HCT116 (cell line): ENCODE results near the gene PGS1. TPM values are rescaled to one million over a fixed set of nuclear protein-coding genes. Genes with fewer than 3 reads are reported as not detected.

ENCODE experiments used
- ATAC-seq: fragments of 200-7000 bp; cut with Tn5 transposase; 2 replicates; pipeline ENCODE4 v1.9.1; 2020; ENCODE audit warnings: mild to moderate bottlenecking, moderate library complexity
- BruUV-seq: library from RNA; stranded (reverse); fragments of 400-500 nt; replicated peaks from 2 replicates; lab custom pipeline; 2021; lab: Mats Ljungman, UMichigan
- CTCF ChIA-PET: fragments of 300-600 bp; sonication (Branson Sonifier 250); formaldehyde crosslinking; loops from one replicate; lab custom pipeline; 2021; ENCODE audit warnings: antibody characterized with exemption; lab: Charles Lee
- POLR2A ChIA-PET: fragments of 300-600, 350-600 bp; sonication (Branson Sonifier 250); formaldehyde crosslinking; loops from one replicate; lab custom pipeline; 2021; ENCODE audit warnings: antibody characterized with exemption; lab: Charles Lee
- RAD21 ChIA-PET, 2 experiments: fragments of 300-600 bp; sonication (Branson Sonifier 250); formaldehyde crosslinking; loops; one replicate each; lab custom pipeline; 2023; ENCODE audit warnings: low total read pairs in 2 of 2; ENCODE audit not compliant: uncharacterized antibody in 2 of 2, unreplicated experiment in 2 of 2, low non-redundant PET in 1 of 2; lab: Charles Lee
- DNase-seq: peaks from one replicate; pipeline ENCODE4 v3.0.0-alpha.2; 2010; ENCODE audit warnings: low read depth, low spot score
- H2AFZ ChIP-seq: fragments of 200-600 bp; shearing (Covaris generic), sonication (generic); 2 replicates; pipeline ENCODE4 v1.6.1; 2017; ENCODE audit warnings: low read depth, mixed run types, mixed read lengths, antibody characterized with exemption, low read length; ENCODE audit not compliant: poor library complexity, severe bottlenecking
- H3K27ac ChIP-seq: 2 replicates; pipeline ENCODE4 v1.5.1; 2012; ENCODE audit warnings: low read depth, low read length
- H3K27me3 ChIP-seq: fragments of 200-600 bp; sonication (generic); 2 replicates; pipeline ENCODE4 v1.6.1; 2016; ENCODE audit warnings: mixed run types, low read length, mixed read lengths; ENCODE audit not compliant: insufficient read depth
- H3K36me3 ChIP-seq, 2 experiments: fragments of 200-500 bp in 1 of 2; fragments of 200-600 bp in 1 of 2; sonication (Bioruptor generic) in 1 of 2; sonication (generic) in 1 of 2; 2 replicates each; pipeline versions ENCODE4 v1.5.1 to v1.6.1; 2014 to 2016; ENCODE audit warnings: low read length in 2 of 2, inconsistent platforms in 1 of 2, mixed read lengths in 1 of 2, mixed run types in 1 of 2; ENCODE audit not compliant: insufficient read depth in 2 of 2, control insufficient read depth in 1 of 2
- H3K4me1 ChIP-seq, 2 experiments: fragments of 200-600 bp in 1 of 2; sonication (generic) in 1 of 2; 2 replicates each; pipeline versions ENCODE4 v1.5.1 to v1.6.1; 2012 to 2017; ENCODE audit warnings: low read length in 2 of 2, inconsistent platforms in 1 of 2, mild to moderate bottlenecking in 1 of 2, mixed read lengths in 1 of 2, mixed run types in 1 of 2, moderate library complexity in 1 of 2; ENCODE audit not compliant: insufficient read depth in 2 of 2, control insufficient read depth in 1 of 2
- H3K4me2 ChIP-seq: fragments of 200-600 bp; sonication (generic); 2 replicates; pipeline ENCODE4 v1.6.1; 2017; ENCODE audit warnings: mixed run types, low read length, mixed read lengths
- H3K4me3 ChIP-seq, 2 experiments: fragments of 200-600 bp in 1 of 2; sonication (generic) in 1 of 2; replicated peaks in 1 of 2; 2 replicates each; pipeline ENCODE4 v1.5.1; 2011 to 2016; ENCODE audit warnings: low read length in 2 of 2, control low read depth in 1 of 2, low read depth in 1 of 2, mild to moderate bottlenecking in 1 of 2, mixed read lengths in 1 of 2, mixed run types in 1 of 2
- H3K79me2 ChIP-seq: fragments of 200-600 bp; sonication (generic); 2 replicates; pipeline ENCODE4 v1.6.1; 2017; ENCODE audit warnings: mild to moderate bottlenecking, mixed run types, low read length, moderate library complexity, mixed read lengths; ENCODE audit not compliant: insufficient read depth
- H3K9ac ChIP-seq: fragments of 200-600 bp; sonication (generic); 2 replicates; pipeline ENCODE4 v1.6.1; 2016; ENCODE audit warnings: low read length, mixed read lengths
- H3K9me2 ChIP-seq: fragments of 200-600 bp; sonication (generic), shearing (Covaris generic); 2 replicates; pipeline ENCODE4 v1.6.1; 2017; ENCODE audit warnings: mixed run types, mild to moderate bottlenecking, moderate library complexity; ENCODE audit not compliant: insufficient read depth
- H3K9me3 ChIP-seq, 2 experiments: fragments of 200-500 bp in 1 of 2; fragments of 200-600 bp in 1 of 2; sonication (Bioruptor generic) in 1 of 2; sonication (generic) in 1 of 2; 2 replicates each; pipeline ENCODE4 v1.6.1; 2014 to 2017; ENCODE audit warnings: low read length in 2 of 2, mixed read lengths in 2 of 2, inconsistent platforms in 1 of 2, low read depth in 1 of 2, mild to moderate bottlenecking in 1 of 2, mixed run types in 1 of 2, moderate library complexity in 1 of 2; ENCODE audit not compliant: control insufficient read depth in 1 of 2, insufficient read depth in 1 of 2
- H4K20me1 ChIP-seq: fragments of 200-600 bp; sonication (generic), shearing (Covaris generic); 2 replicates; pipeline ENCODE4 v1.6.1; 2017; ENCODE audit warnings: mixed run types, mild to moderate bottlenecking, moderate library complexity; ENCODE audit not compliant: insufficient read depth
- CEBPB ChIP-seq: IDR thresholded peaks from 2 replicates; pipeline ENCODE4 v1.6.1; 2012; ENCODE audit warnings: low read depth
- ELF1 ChIP-seq: IDR thresholded peaks from 2 replicates; pipeline ENCODE4 v1.6.1; 2012; ENCODE audit warnings: low read depth, borderline replicate concordance
- EZH2 ChIP-seq: fragments of 200-600 bp; sonication (generic); IDR thresholded peaks from 2 replicates; pipeline ENCODE4 v1.6.1; 2017; ENCODE audit warnings: antibody characterized with exemption, mixed run types
- EZH2phosphoT487 ChIP-seq: fragments of 200-600 bp; IDR thresholded peaks from 2 replicates; pipeline ENCODE4 v1.6.1; 2018; ENCODE audit warnings: antibody characterized with exemption, borderline replicate concordance
- JUND ChIP-seq: IDR thresholded peaks from 2 replicates; pipeline ENCODE4 v1.6.1; 2012
- MAX ChIP-seq: IDR thresholded peaks from 2 replicates; pipeline ENCODE4 v1.6.1; 2012
- POLR2AphosphoS5 ChIP-seq: IDR thresholded peaks from 2 replicates; pipeline ENCODE4 v1.6.1; 2011; ENCODE audit warnings: mild to moderate bottlenecking, low read depth, low read length, moderate library complexity
- SIN3A ChIP-seq: IDR thresholded peaks from 2 replicates; pipeline ENCODE4 v1.6.1; 2012; ENCODE audit warnings: low read depth
- TCF7L2 ChIP-seq: IDR thresholded peaks from 2 replicates; pipeline ENCODE4 v1.7.0; 2011; ENCODE audit warnings: borderline replicate concordance, inconsistent platforms; ENCODE audit not compliant: insufficient read depth, insufficient read length; ENCODE audit errors: extremely low read depth
- ZFX ChIP-seq: fragments of 450-650 bp; IDR thresholded peaks from 2 replicates; pipeline ENCODE4 v1.6.1; 2017
- ZNF274 ChIP-seq: fragments of 200-500 bp; sonication (Bioruptor generic); IDR thresholded peaks from 2 replicates; pipeline ENCODE4 v1.6.1; 2014; ENCODE audit warnings: mild to moderate bottlenecking, low read depth, low read length, inconsistent platforms
- intact Hi-C: fragments of 100-400 bp; cut with micrococcal nuclease; formaldehyde crosslinking; loops from 2 replicates; pipeline ENCODE4 v1.10.0; 2022
- total RNA-seq: library from RNA; stranded (reverse); gene quantifications from one replicate; pipeline ENCODE4 v1.2.1, GENCODE V29; 2021; ENCODE audit not compliant: unreplicated experiment

PGS1 gene
- total RNA-seq, 1 experiment from 2014 or later = 44.4 TPM

DNA sequence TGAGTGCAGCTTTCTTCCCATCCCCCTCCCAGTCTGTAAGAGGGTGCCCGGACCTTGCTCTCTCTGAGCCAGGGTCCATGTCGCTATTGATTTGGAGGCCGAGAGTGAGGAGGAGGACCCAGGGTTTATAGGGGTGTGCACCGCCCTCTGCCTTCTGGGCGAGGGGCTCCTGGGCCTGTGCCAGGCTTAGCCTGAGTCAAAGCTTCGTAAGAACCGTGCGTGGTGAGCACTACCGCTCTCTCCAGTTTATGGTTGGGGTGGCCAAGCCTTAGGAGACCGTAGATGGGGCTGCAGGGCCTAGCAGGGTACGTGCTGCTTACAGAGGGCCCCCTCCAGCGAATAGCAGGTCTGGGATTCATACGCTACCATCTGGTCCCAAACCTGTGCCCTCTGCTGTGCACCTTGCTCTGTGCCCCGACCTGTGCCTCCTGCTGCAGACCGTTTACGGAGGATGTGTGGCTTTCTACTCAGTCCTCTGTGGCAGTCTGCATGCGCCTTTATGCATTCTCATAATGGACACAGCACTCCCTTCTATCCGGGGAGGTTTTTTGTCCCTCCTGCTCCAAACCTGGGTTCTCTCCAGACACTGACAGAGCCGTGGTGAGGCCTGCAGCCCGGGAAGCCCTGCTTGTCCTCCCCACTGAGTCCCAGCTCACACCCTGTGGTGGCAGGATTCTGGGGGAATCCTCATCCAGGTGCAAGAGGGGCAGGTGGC is 54.7 kb downstream of the PGS1 start:
- Histone ChIP-seq H3K36me3 (peaks cover 0 to 6% of the 10 kb centered on the region in 2 experiments; a peak in 1 of 4 replicates), H3K9ac (no peak overlapping the region), H3K79me2 (no peaks in the 10 kb centered on the region), H3K9me3 (no peaks in the 10 kb centered on the region), H4K20me1 (no peaks in the 10 kb centered on the region), H3K27ac (no peak overlapping the region), H3K27me3 (no peaks in the 10 kb centered on the region), H3K4me1 (no peaks in the 10 kb centered on the region), H2AFZ (no peak overlapping the region), H3K9me2 (no peaks in the 10 kb centered on the region), H3K4me3 (no peak overlapping the region), H3K4me2 (no peak overlapping the region)
- no peak for ATAC-seq
- intact Hi-C loops = no loop called here
- ChIA-PET CTCF (no interaction called here), RAD21 (no interaction called here), POLR2A (no interaction called here)
- TF ChIP-seq SIN3A (no peak), EZH2phosphoT487 (no peak), MAX (no peak), ZFX (no peak), POLR2AphosphoS5 (no peak), CEBPB (no peak), ZNF274 (no peak), EZH2 (no peak), JUND (no peak), TCF7L2 (no peak), ELF1 (no peak)
- no peak for DNase-seq
- no TSS peak for BruUV-seq
